Small intestine (tissue), 7 donors: ENCODE measurements around the gene PCP4. TPM values are rescaled to one million over a fixed set of nuclear protein-coding genes. Genes with fewer than 3 reads are reported as not detected.

Experiments
- DNase-seq, 2 donors: peaks; one replicate each; pipeline versions ENCODE4 v3.0.0 to v3.0.0-alpha.2; 2013
- FAIRE-seq: peaks from 2 replicates; lab custom pipeline; 2012; peaks lifted over from hg19 to GRCh38; lab: Jason Lieb, UNC
- H3K27ac ChIP-seq, 3 donors: one replicate each; pipeline ENCODE4 v1.5.1; 2013; ENCODE audit warnings: low read length in 2 of 3, mild to moderate bottlenecking in 2 of 3, control low read depth in 1 of 3, inconsistent platforms in 1 of 3, low read depth in 1 of 3, moderate library complexity in 1 of 3
- H3K27me3 ChIP-seq, 3 donors: one replicate each; pipeline ENCODE4 v1.6.1; 2013; ENCODE audit warnings: low read length in 3 of 3, inconsistent platforms in 1 of 3; ENCODE audit not compliant: control insufficient read depth in 3 of 3, insufficient read depth in 3 of 3
- H3K36me3 ChIP-seq, 3 donors: one replicate each; pipeline ENCODE4 v1.6.1; 2013; ENCODE audit warnings: low read length in 3 of 3, inconsistent platforms in 1 of 3, low read depth in 1 of 3, mild to moderate bottlenecking in 1 of 3, moderate library complexity in 1 of 3; ENCODE audit not compliant: control insufficient read depth in 3 of 3, insufficient read depth in 2 of 3
- H3K4me1 ChIP-seq, 3 donors: one replicate each; pipeline ENCODE4 v1.6.1; 2013; ENCODE audit warnings: low read length in 2 of 3, inconsistent platforms in 1 of 3, low read depth in 1 of 3, mild to moderate bottlenecking in 1 of 3, moderate library complexity in 1 of 3; ENCODE audit not compliant: control insufficient read depth in 3 of 3, insufficient read depth in 2 of 3
- H3K4me3 ChIP-seq, 3 donors: one replicate each; pipeline ENCODE4 v1.5.1; 2013; ENCODE audit warnings: low read length in 3 of 3, control low read depth in 1 of 3, inconsistent platforms in 1 of 3, low read depth in 1 of 3, mild to moderate bottlenecking in 1 of 3, moderate library complexity in 1 of 3
- H3K9me3 ChIP-seq, 2 donors: one replicate each; pipeline ENCODE4 v1.6.1; 2013; ENCODE audit warnings: low read depth in 1 of 2, low read length in 1 of 2; ENCODE audit not compliant: control insufficient read depth in 2 of 2, insufficient read depth in 1 of 2
- WGBS, 3 donors: extraction: QIAGEN DNeasy Blood & Tissue Kit; methylation state at CpG; one replicate each; pipeline ENCODE4 v1.1.7; 2013; 5-methylcytosine and 5-hydroxymethylcytosine counted together
- polyA plus RNA-seq, 4 donors: library from polyadenylated mRNA; stranded (reverse) in 3 of 4; unstranded in 1 of 4; fragments of 200-250 nt in 3 of 4; fragments of 120-200 nt in 1 of 4; gene quantifications; one replicate each; pipeline versions ENCODE4 v1.2.1 to v1.2.3, GENCODE V29; 2013
- donor health status: healthy with polysubstance abuse.
- donor health status: control.
- donor health status: control.
- donor health status: Bipolar disorder and iron deficiency.
- donor health status: healthy.

Gene PCP4
- polyA plus RNA-seq, 4 donors, result 1.1 to 6.8 (median 1.9) TPM; not detected in 1

DNA sequence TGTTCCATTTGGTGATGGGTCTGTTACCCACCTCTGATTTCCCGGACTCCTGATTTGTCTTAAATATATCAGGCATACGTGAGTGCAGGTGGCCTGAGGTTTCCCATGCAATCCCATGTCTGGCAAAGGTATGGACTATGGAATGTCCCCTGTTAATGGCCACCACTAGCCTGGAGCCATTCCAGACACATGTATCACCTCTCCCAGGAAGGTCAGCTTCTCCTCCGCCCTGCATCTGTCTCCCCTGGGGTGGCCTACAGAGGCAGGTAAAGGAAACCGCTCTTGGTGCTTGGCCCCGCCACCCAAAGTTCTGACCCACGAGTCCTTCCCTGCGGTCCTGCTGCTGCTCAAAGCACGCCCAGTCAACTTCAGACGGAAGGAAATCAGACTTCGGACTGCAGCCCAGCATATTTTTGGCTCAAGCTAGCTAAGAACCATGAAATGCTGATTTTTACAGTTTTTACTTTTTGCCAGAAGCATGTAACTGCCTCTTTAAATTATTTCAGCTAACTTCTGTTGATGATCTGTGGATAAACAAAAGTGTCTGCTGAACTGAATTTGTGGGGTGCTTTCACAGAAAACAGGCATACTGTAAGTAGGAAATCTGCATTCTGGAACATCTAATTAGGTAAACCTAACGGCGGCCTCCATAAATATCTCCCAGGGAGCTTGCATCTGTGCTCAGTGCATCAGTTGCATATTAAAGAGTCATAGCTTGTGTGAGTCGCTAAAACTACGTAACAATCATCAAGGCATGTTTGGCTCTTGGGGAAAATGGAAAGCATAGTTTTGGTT is 105.9 kb downstream of the PCP4 start:
- peaks cover 0 to under 1% of the 10 kb centered on the region in 2 donors for H3K9me3 ChIP-seq
- 83 to 87% (median 85%) methylated on average over 14 of the region's 14 CpGs for WGBS, 3 donors
- H3K4me3 ChIP-seq, result no peak overlapping the region
- no peaks in the 10 kb centered on the region for H3K4me1 ChIP-seq
- no peaks in the 10 kb centered on the region for H3K27me3 ChIP-seq
- DNase-seq, result no peak
- no peaks in the 10 kb centered on the region for H3K36me3 ChIP-seq
- H3K27ac ChIP-seq, result no peak overlapping the region
- FAIRE-seq, result no peak

DNA sequence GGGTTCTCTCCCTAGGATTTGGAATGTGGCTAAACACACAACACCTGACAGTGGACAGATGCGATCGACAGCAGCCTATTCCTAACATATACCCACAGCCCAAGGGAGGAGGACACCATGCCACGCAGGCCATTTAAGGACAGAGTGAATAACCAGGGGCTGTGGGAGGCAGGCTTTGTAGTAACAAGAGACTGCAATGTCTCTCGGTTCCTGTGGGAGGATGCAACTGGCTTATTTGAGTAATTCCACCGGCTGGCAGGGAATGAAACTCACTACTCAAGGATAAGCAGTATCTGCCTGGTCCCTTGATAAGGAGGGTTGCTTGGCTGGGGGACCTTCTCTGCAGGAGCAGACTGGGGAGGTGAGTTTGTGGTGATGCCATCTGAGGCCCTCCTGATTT is 109.6 kb downstream of the PCP4 start:
- Histone ChIP-seq H3K36me3 (no peaks in the 10 kb centered on the region), H3K4me1 (no peaks in the 10 kb centered on the region), H3K9me3 (no peaks in the 10 kb centered on the region), H3K27me3 (no peaks in the 10 kb centered on the region), H3K4me3 (no peak overlapping the region), H3K27ac (no peak overlapping the region)
- FAIRE-seq (no peak), DNase-seq (no peak)
- 57 to 71% (median 68%) methylated on average over 5 of the region's 5 CpGs for WGBS, 3 donors

Other genes starting within 250 kb of the PCP4 start
- under 1 TPM in 3 of 4 donors, not detected in 1; 0.12 to 0.78 (median 0.45) TPM for gene IGSF5, start 122.3 kb upstream of the PCP4 start, polyA plus RNA-seq